Activated naive CD8-positive, alpha-beta T cell (primary cell): Measurements from ENCODE around the gene NDUFA12.
"Not testable (repeated sequence)": the region's sequence is repeated elsewhere in the genome, so short reads cannot be mapped to it uniquely, and the experiment has no call there.

Experiments
- H3K27ac Mint-ChIP-seq: one replicate; pipeline ENCODE4 v1.8.0; 2021; ENCODE audit warnings: mixed read lengths
- H3K27me3 Mint-ChIP-seq: one replicate; pipeline ENCODE4 v1.8.0; 2021; ENCODE audit warnings: mixed read lengths
- H3K36me3 Mint-ChIP-seq: one replicate; pipeline ENCODE4 v1.8.0; 2021; ENCODE audit warnings: mixed read lengths
- H3K4me1 Mint-ChIP-seq: one replicate; pipeline ENCODE4 v1.8.0; 2021; ENCODE audit warnings: low read depth, mixed read lengths
- H3K4me3 Mint-ChIP-seq: one replicate; pipeline ENCODE4 v1.8.0; 2021; ENCODE audit warnings: mild to moderate bottlenecking, mixed read lengths
- H3K9me3 Mint-ChIP-seq: one replicate; pipeline ENCODE4 v1.8.0; 2021; ENCODE audit warnings: low read depth, mixed read lengths

The NDUFA12 gene

GRCh38 chr12:94993855-94994254 is 9.6 kb downstream of the NDUFA12 start:
- not testable (repeated sequence) for H3K9me3 Mint-ChIP-seq, H3K36me3 Mint-ChIP-seq, H3K27me3 Mint-ChIP-seq, H3K27ac Mint-ChIP-seq, H3K4me3 Mint-ChIP-seq
- peaks cover 33% of the 10 kb centered on the region for H3K4me1 Mint-ChIP-seq

- H3K4me3 Mint-ChIP-seq = no peak overlapping the region
- H3K27me3 Mint-ChIP-seq = no peaks in the 10 kb centered on the region
- peak overlapping the region; percentile 37 for H3K27ac Mint-ChIP-seq
- H3K4me1 Mint-ChIP-seq = peaks cover 45% of the 10 kb centered on the region
- H3K36me3 Mint-ChIP-seq = peaks cover 12% of the 10 kb centered on the region
- H3K9me3 Mint-ChIP-seq = no peaks in the 10 kb centered on the region
Measured at GRCh38 chr12:94990222-94990621, 13.3 kb downstream of the NDUFA12 start.

- Mint-ChIP-seq H3K4me1 (peaks cover 53% of the 10 kb centered on the region), H3K27ac (peak overlapping the region; percentile 64), H3K36me3 (peaks cover 15% of the 10 kb centered on the region)
Measured at GRCh38 chr12:94988471-94988870, 15.0 kb downstream of the NDUFA12 start.

GRCh38 chr12:94987801-94988200 is 15.7 kb downstream of the NDUFA12 start:
- Mint-ChIP-seq H3K9me3 (no peaks in the 10 kb centered on the region), H3K36me3 (peaks cover 15% of the 10 kb centered on the region), H3K27me3 (no peaks in the 10 kb centered on the region), H3K27ac (peak overlapping the region; percentile 64), H3K4me1 (peaks cover 57% of the 10 kb centered on the region), H3K4me3 (peak overlapping the region; percentile 58)

More at GRCh38 chr12:94988471-94988870, 15.0 kb downstream of the NDUFA12 start:
- H3K27me3 Mint-ChIP-seq = no peaks in the 10 kb centered on the region
- H3K4me3 Mint-ChIP-seq = peak overlapping the region; percentile 46
- H3K9me3 Mint-ChIP-seq = no peaks in the 10 kb centered on the region

- Mint-ChIP-seq H3K27me3 (no peaks in the 10 kb centered on the region), H3K9me3 (no peaks in the 10 kb centered on the region), H3K4me3 (peak overlapping the region; percentile 58), H3K36me3 (peaks cover 15% of the 10 kb centered on the region), H3K4me1 (peaks cover 62% of the 10 kb centered on the region), H3K27ac (peak overlapping the region; percentile 64)
Measured at GRCh38 chr12:94987076-94987669, 16.3 kb downstream of the NDUFA12 start.

GRCh38 chr12:94985099-94985498 is 18.4 kb downstream of the NDUFA12 start:
- peaks cover 68% of the 10 kb centered on the region for H3K4me1 Mint-ChIP-seq
- not testable (repeated sequence) for H3K27ac Mint-ChIP-seq, H3K27me3 Mint-ChIP-seq, H3K9me3 Mint-ChIP-seq, H3K4me3 Mint-ChIP-seq
- peaks cover 12% of the 10 kb centered on the region for H3K36me3 Mint-ChIP-seq

- no peaks in the 10 kb centered on the region for H3K9me3 Mint-ChIP-seq
- peaks cover 9% of the 10 kb centered on the region for H3K36me3 Mint-ChIP-seq
- no peak overlapping the region for H3K4me3 Mint-ChIP-seq
- H3K4me1 Mint-ChIP-seq = peaks cover 54% of the 10 kb centered on the region
- H3K27ac Mint-ChIP-seq = no peak overlapping the region
- H3K27me3 Mint-ChIP-seq = no peaks in the 10 kb centered on the region
Measured at GRCh38 chr12:94983321-94983720, 20.2 kb downstream of the NDUFA12 start.

- Mint-ChIP-seq H3K36me3 (peaks cover 6% of the 10 kb centered on the region), H3K4me1 (peaks cover 48% of the 10 kb centered on the region), H3K4me3 (no peak overlapping the region), H3K27me3 (no peaks in the 10 kb centered on the region), H3K9me3 (no peaks in the 10 kb centered on the region), H3K27ac (no peak overlapping the region)
Measured at GRCh38 chr12:94982456-94982855, 21.0 kb downstream of the NDUFA12 start.

- Mint-ChIP-seq H3K27ac (no peak overlapping the region), H3K9me3 (no peaks in the 10 kb centered on the region), H3K4me3 (no peak overlapping the region), H3K4me1 (peaks cover 44% of the 10 kb centered on the region), H3K36me3 (peaks cover 6% of the 10 kb centered on the region), H3K27me3 (no peaks in the 10 kb centered on the region)
Measured at GRCh38 chr12:94980577-94980976, 22.9 kb downstream of the NDUFA12 start.

GRCh38 chr12:94979941-94980340 is 23.6 kb downstream of the NDUFA12 start:
- Mint-ChIP-seq H3K4me1 (peaks cover 44% of the 10 kb centered on the region), H3K9me3 (no peaks in the 10 kb centered on the region), H3K27me3 (no peaks in the 10 kb centered on the region), H3K36me3 (peaks cover 6% of the 10 kb centered on the region), H3K27ac (no peak overlapping the region), H3K4me3 (no peak overlapping the region)

GRCh38 chr12:94977766-94978468 is 25.6 kb downstream of the NDUFA12 start:
- no peaks in the 10 kb centered on the region for H3K9me3 Mint-ChIP-seq
- no peak overlapping the region for H3K4me3 Mint-ChIP-seq
- no peaks in the 10 kb centered on the region for H3K27me3 Mint-ChIP-seq
- no peak overlapping the region for H3K27ac Mint-ChIP-seq
- peaks cover 4% of the 10 kb centered on the region for H3K36me3 Mint-ChIP-seq
- H3K4me1 Mint-ChIP-seq = peaks cover 33% of the 10 kb centered on the region

GRCh38 chr12:94973221-94973620 is 30.3 kb downstream of the NDUFA12 start:
- H3K4me1 Mint-ChIP-seq = peaks cover 9% of the 10 kb centered on the region
- no peak overlapping the region for H3K27ac Mint-ChIP-seq
- H3K36me3 Mint-ChIP-seq = peaks cover 15% of the 10 kb centered on the region

GRCh38 chr12:94972795-94973194 is 30.7 kb downstream of the NDUFA12 start:
- no peaks in the 10 kb centered on the region for H3K27me3 Mint-ChIP-seq
- no peak overlapping the region for H3K27ac Mint-ChIP-seq
- peaks cover 7% of the 10 kb centered on the region for H3K4me1 Mint-ChIP-seq
- peaks cover 15% of the 10 kb centered on the region for H3K36me3 Mint-ChIP-seq
- no peaks in the 10 kb centered on the region for H3K9me3 Mint-ChIP-seq
- H3K4me3 Mint-ChIP-seq = no peak overlapping the region

More at GRCh38 chr12:94973221-94973620, 30.3 kb downstream of the NDUFA12 start:
- no peaks in the 10 kb centered on the region for H3K9me3 Mint-ChIP-seq
- no peak overlapping the region for H3K4me3 Mint-ChIP-seq
- H3K27me3 Mint-ChIP-seq = no peaks in the 10 kb centered on the region

- no peaks in the 10 kb centered on the region for H3K27me3 Mint-ChIP-seq
- H3K27ac Mint-ChIP-seq = no peak overlapping the region
- peaks cover 15% of the 10 kb centered on the region for H3K36me3 Mint-ChIP-seq
- H3K4me1 Mint-ChIP-seq = peaks cover 7% of the 10 kb centered on the region
- H3K9me3 Mint-ChIP-seq = no peaks in the 10 kb centered on the region
- H3K4me3 Mint-ChIP-seq = no peak overlapping the region
Measured at GRCh38 chr12:94971923-94972322, 31.6 kb downstream of the NDUFA12 start.

- Mint-ChIP-seq H3K9me3 (no peaks in the 10 kb centered on the region), H3K36me3 (peaks cover 15% of the 10 kb centered on the region)
Measured at GRCh38 chr12:94970560-94970959, 32.9 kb downstream of the NDUFA12 start.

GRCh38 chr12:94969424-94969823 is 34.1 kb downstream of the NDUFA12 start:
- H3K4me1 Mint-ChIP-seq = no peaks in the 10 kb centered on the region
- no peak overlapping the region for H3K27ac Mint-ChIP-seq
- H3K36me3 Mint-ChIP-seq = peaks cover 14% of the 10 kb centered on the region
- no peaks in the 10 kb centered on the region for H3K9me3 Mint-ChIP-seq
- H3K27me3 Mint-ChIP-seq = no peaks in the 10 kb centered on the region
- no peak overlapping the region for H3K4me3 Mint-ChIP-seq

More at GRCh38 chr12:94970560-94970959, 32.9 kb downstream of the NDUFA12 start:
- Mint-ChIP-seq H3K4me1 (no peaks in the 10 kb centered on the region), H3K27me3 (no peaks in the 10 kb centered on the region), H3K4me3 (no peak overlapping the region), H3K27ac (no peak overlapping the region)
